Neural progenitor cell (in vitro differentiated cells): ENCODE results near the gene KLF11.

Experiments
- EZH2 ChIP-seq: fragments of 200-600 bp; sonication (generic); IDR thresholded peaks from 2 replicates; pipeline ENCODE4 v1.6.1; 2017; ENCODE audit warnings: antibody characterized with exemption, mild to moderate bottlenecking, moderate library complexity
- TF ChIP-seq, protein P1 (sequence below): fragments of 200-600 bp; sonication (generic); IDR thresholded peaks from 2 replicates; pipeline ENCODE4 v1.5.1; 2017; ENCODE audit warnings: antibody characterized with exemption, mild to moderate bottlenecking

DNA sequence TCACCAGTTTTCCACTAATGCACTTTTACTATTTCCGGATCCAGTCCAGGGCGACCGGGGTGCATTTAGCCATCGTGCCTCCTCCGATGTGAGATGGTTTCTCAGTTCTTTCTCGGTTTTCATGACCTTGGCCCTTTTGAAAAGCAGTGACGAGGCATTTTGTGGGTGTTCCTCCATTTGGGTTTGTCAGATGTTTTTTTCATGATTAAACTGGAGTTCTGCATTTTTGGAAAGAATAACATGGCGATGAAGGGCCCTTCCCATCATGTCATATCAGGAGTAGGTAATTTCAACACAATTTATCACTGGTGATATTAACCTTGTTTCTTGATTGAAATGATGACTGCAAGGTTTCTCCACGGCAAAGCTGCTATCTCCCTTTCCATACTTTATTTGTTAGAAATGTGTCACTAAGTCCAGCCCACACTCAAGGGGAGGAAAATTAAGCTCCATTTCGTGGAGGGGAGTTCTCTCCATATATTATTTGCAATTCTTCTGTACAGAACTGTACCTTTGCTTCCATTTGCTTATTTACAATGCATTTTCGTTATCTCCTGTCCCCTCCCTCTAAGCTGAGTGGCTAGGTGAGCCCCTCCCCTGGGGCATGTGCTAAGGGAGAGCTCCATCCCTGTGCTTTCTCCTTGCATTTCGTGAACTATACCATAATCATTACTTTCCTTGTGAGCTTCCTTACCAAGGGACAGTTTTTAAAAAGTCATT, 8.9 kb upstream of the KLF11 start:
- TF ChIP-seq, protein P1, sequence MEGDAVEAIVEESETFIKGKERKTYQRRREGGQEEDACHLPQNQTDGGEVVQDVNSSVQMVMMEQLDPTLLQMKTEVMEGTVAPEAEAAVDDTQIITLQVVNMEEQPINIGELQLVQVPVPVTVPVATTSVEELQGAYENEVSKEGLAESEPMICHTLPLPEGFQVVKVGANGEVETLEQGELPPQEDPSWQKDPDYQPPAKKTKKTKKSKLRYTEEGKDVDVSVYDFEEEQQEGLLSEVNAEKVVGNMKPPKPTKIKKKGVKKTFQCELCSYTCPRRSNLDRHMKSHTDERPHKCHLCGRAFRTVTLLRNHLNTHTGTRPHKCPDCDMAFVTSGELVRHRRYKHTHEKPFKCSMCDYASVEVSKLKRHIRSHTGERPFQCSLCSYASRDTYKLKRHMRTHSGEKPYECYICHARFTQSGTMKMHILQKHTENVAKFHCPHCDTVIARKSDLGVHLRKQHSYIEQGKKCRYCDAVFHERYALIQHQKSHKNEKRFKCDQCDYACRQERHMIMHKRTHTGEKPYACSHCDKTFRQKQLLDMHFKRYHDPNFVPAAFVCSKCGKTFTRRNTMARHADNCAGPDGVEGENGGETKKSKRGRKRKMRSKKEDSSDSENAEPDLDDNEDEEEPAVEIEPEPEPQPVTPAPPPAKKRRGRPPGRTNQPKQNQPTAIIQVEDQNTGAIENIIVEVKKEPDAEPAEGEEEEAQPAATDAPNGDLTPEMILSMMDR = no peak
- no peak for TF ChIP-seq EZH2
